Activated CD4-positive, alpha-beta T cell treated with anti-CD3 and anti-CD28 coated beads for 4 hours (primary cell): ENCODE data around the gene OR2A25.

Experiments used
- DNase-seq, 2 donors: peaks; one replicate each; pipeline ENCODE4 v3.0.0-alpha.2; 2020

OR2A25 gene

GRCh38 chr7:144085978-144086377 lies 16.4 kb downstream of the OR2A25 start, which contains the start of gene OR2A12:
Gene OR2A12, plus strand, starts transcription at chr7:144086278. Its CDS starts 8,830 bp downstream, at chr7:144095108.
- DNase-seq = no peak

GRCh38 chr7:144086730-144087129 lies 17.1 kb downstream of the OR2A25 start:
- no peak for DNase-seq

DNA sequence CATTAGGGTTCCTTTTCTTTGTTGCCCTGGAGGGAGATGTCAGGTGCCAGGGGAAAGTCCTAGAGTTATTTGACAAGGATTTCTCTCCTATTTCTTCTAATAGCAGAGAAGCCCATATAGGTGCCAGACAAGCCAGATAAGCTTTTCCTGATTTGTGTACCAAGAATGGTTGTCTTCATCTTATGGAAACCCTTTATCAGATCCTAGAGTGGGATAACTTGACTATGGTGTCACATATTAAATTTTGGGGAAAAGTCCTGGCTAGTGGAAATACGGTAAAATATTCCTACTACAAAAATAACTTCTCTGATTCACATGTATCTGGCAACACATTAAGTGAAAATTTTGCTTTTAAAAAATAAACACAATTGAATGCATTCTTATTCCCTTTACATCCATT lies 17.6 kb downstream of the OR2A25 start:
- DNase-seq = no peak

DNA sequence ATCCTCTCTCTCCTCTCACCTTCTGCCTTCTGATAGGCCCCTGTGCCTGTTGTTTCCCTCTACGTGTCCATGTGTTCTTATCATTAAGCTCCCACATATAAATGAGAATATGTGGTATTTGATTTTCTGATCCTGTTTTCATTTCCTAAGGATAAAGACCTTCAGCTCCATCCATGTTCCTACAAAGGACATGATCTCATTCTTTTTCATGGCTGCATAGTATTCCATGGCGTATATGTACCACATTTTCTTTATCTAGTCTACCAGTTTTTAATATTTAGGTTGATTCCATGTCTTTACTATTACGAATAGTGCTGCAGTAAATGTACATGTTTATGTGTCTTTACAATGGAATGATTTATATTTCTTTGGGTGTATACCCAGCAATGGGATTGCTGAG lies 21.1 kb downstream of the OR2A25 start:
- DNase-seq = no peak

DNA sequence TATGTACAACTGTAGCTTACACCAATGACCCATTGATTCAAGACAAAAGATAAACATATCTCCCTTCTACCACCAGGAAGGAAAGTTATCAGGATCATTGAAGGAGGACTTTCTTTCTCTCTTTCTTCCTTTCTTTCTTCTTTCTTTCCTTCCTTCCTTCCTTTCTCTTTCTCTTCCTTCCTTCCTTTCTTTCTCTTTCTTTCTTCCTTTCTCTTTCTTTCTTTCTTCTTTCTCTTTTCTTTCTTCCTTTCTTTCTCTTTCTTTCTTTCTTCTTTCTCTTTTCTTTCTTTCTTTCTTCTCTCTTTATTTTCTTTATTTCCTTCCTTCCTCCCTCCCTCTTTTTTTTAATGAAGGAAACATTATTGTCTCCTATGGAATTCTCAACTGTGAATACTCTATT lies 29.2 kb downstream of the OR2A25 start:
- no peak for DNase-seq

- no peak for DNase-seq
Observed at GRCh38 chr7:144100607-144101006, 31.0 kb downstream of the OR2A25 start.

DNA sequence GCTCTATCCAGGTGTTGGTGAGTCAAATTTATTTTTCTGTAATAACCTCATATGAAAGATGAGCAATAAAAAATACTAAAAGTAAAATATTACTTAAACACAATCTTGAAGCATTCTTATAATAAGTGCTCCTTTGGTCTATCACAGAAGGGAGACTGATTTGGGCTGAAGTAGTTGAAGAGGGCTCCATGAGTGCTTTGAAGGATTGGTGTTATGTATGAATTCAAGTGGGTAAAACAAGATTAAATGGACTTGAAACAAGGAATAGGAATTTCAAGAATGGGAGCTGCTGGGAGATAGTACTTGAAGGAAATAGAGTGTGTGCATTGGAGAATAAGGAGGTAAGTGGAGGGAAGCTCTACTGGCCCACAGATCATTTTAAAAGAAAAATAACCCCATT lies 32.4 kb downstream of the OR2A25 start:
- DNase-seq = no peak

DNA sequence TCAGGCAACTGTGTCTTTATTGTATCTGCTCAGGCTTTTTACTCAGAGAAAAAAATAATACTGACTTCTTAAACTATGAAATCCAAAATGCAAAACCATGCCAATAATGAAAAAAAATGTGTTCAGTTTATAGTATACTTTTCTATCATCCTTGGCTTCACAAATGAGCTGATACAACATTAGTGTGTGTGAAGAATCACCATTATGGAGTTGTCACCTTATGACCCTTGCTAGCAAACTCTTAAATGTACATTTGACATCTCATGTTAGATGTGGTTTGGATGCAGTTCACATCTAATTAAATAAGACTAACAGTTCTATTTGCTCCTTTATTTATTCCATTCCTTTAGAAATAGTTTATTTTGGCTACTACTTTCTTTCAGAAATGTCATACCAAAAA lies 35.6 kb downstream of the OR2A25 start:
- no peak for DNase-seq

DNA sequence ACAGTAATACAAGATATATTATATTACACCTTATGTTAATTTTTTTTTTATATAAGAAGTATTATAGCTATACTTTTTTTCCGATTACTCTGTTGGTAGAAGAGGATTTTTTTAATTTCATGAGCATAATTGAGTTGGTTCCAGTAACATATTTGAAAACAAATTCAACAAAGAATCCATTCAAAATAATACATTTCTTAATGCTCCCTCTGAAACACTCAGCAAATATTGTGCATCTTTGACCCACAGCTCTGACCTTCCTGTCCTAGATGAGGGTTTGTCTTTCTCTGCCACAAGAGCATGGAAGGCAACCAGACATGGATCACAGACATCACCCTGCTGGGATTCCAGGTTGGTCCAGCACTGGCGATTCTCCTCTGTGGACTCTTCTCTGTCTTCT lies 39.7 kb downstream of the OR2A25 start, which contains the start of gene OR2A2:
TSS of gene OR2A2 (plus strand) at position 301 of the 400 bp plus-strand sequence. CDS start at position 301, 0 bp downstream.
- DNase-seq = no peak

- DNase-seq = no peak
Observed at GRCh38 chr7:144110272-144110671, 40.7 kb downstream of the OR2A25 start.

DNA sequence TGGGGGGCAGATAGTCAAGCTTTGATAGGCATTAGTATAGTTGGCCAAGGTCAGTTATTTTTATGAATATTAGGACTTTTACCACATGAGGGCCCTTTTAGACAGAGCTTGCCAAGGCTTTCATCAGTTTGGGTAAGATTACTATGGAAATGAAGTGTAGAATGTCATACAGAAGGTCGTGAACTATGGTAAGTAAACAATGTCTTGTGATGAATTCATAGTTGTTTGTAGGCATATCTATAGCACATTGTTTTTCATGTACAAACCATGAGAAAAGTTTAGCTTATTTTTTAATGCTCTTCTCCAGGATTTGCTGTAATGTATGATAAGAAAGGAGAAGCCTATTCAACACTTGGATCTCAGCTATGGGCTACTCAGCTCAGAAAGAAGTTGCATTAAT lies 44.0 kb downstream of the OR2A25 start:
- no peak for DNase-seq

GRCh38 chr7:144118341-144118740 lies 48.7 kb downstream of the OR2A25 start:
- DNase-seq = no peak

GRCh38 chr7:144122876-144123275 lies 53.3 kb downstream of the OR2A25 start, which contains the start of gene OR2A14:
Gene OR2A14, plus strand, starts transcription at chr7:144123176. Its CDS starts 5,937 bp downstream, at chr7:144129113.
- DNase-seq = no peak
